Neural progenitor cell (in vitro differentiated cells): ENCODE data around the gene SPATA17. TPM values are rescaled to one million over a fixed set of nuclear protein-coding genes. Genes with fewer than 3 reads are reported as not detected.

Experiments
- DNase-seq: peaks from one replicate; pipeline ENCODE4 v3.0.0-alpha.2; 2016; ENCODE audit warnings: low spot score
- H2AFZ ChIP-seq: fragments of 200-600 bp; sonication (generic); replicated peaks from 2 replicates; pipeline ENCODE4 v1.6.1; 2016; ENCODE audit warnings: antibody characterized with exemption
- H3F3A ChIP-seq: fragments of 200-600 bp; sonication (generic); 2 replicates; pipeline ENCODE4 v1.6.1; 2016; ENCODE audit warnings: antibody characterized with exemption, low read depth
- H3K27ac ChIP-seq: fragments of 200-600 bp; sonication (generic); 2 replicates; pipeline ENCODE4 v1.5.1; 2016; ENCODE audit warnings: mild to moderate bottlenecking
- H3K27me3 ChIP-seq: fragments of 200-600 bp; sonication (generic); 2 replicates; pipeline ENCODE4 v1.6.1; 2016; ENCODE audit warnings: mild to moderate bottlenecking, moderate library complexity
- H3K36me3 ChIP-seq: fragments of 200-600 bp; sonication (generic); 2 replicates; pipeline ENCODE4 v1.5.1; 2016
- H3K4me1 ChIP-seq: fragments of 200-600 bp; sonication (generic); 2 replicates; pipeline ENCODE4 v1.6.1; 2016; ENCODE audit warnings: mixed run types
- H3K4me2 ChIP-seq: fragments of 200-600 bp; sonication (generic); 2 replicates; pipeline ENCODE4 v1.6.1; 2016
- H3K4me3 ChIP-seq: fragments of 200-600 bp; sonication (generic); 2 replicates; pipeline ENCODE4 v1.5.1; 2016
- H3K79me2 ChIP-seq: fragments of 200-600 bp; sonication (generic); 2 replicates; pipeline ENCODE4 v1.6.1; 2016; ENCODE audit warnings: low read depth
- H3K9ac ChIP-seq: fragments of 200-600 bp; sonication (generic); 2 replicates; pipeline ENCODE4 v1.6.1; 2016
- H3K9me3 ChIP-seq: fragments of 200-600 bp; sonication (generic); 2 replicates; pipeline ENCODE4 v1.5.1; 2016; ENCODE audit warnings: low read depth
- H4K20me1 ChIP-seq: fragments of 200-600 bp; sonication (generic); 2 replicates; pipeline ENCODE4 v1.6.1; 2016; ENCODE audit warnings: low read depth
- H3K27ac Mint-ChIP-seq: 3 replicates; pipeline ENCODE4 v1.8.0; 2021; ENCODE audit warnings: mixed read lengths
- H3K27me3 Mint-ChIP-seq: 2 replicates; pipeline ENCODE4 v1.8.0; 2022; ENCODE audit warnings: low read depth, mild to moderate bottlenecking, inconsistent platforms, moderate library complexity, mixed read lengths; ENCODE audit not compliant: insufficient read depth
- H3K36me3 Mint-ChIP-seq: 3 replicates; pipeline ENCODE4 v1.8.0; 2021; ENCODE audit warnings: mixed read lengths
- H3K4me1 Mint-ChIP-seq: 3 replicates; pipeline ENCODE4 v1.8.0; 2021; ENCODE audit warnings: mixed read lengths
- H3K4me3 Mint-ChIP-seq: 3 replicates; pipeline ENCODE4 v1.8.0; 2021; ENCODE audit warnings: mild to moderate bottlenecking, moderate library complexity, mixed read lengths
- H3K9me3 Mint-ChIP-seq: 3 replicates; pipeline ENCODE4 v1.8.0; 2020; ENCODE audit warnings: mixed read lengths
- CTCF ChIP-seq: fragments of 200-600 bp; sonication (generic); IDR thresholded peaks from 2 replicates; pipeline ENCODE4 v1.5.1; 2017; ENCODE audit warnings: antibody characterized with exemption, mild to moderate bottlenecking
- EZH2 ChIP-seq: fragments of 200-600 bp; sonication (generic); IDR thresholded peaks from 2 replicates; pipeline ENCODE4 v1.6.1; 2017; ENCODE audit warnings: antibody characterized with exemption, mild to moderate bottlenecking, moderate library complexity
- EZH2phosphoT487 ChIP-seq: fragments of 200-600 bp; sonication (generic); IDR thresholded peaks from 2 replicates; pipeline ENCODE4 v1.6.1; 2017; ENCODE audit warnings: antibody characterized with exemption
- small RNA-seq: library from RNA; depleted of rRNA; stranded (forward); fragments of <200 nt; gene quantifications from one replicate; pipeline ENCODE3, GENCODE V24; 2015
- total RNA-seq: library from RNA; depleted of rRNA; stranded (reverse); fragments of >200 nt; gene quantifications from 2 replicates; pipeline ENCODE4 v1.2.3, GENCODE V29; 2015; ENCODE audit warnings: low replicate concordance

The SPATA17 gene
- total RNA-seq, 1 donor from 2014 or later, result 1.6 TPM

- no peak overlapping the region for H2AFZ ChIP-seq
- Mint-ChIP-seq H3K9me3 (no peaks in the 10 kb centered on the region), H3K27me3 (peaks cover 3% of the 10 kb centered on the region), H3K4me3 (peak overlapping the region; percentile 41), H3K27ac (no peak overlapping the region), H3K36me3 (no peaks in the 10 kb centered on the region), H3K4me1 (peaks cover 21% of the 10 kb centered on the region)
- H3K79me2 ChIP-seq, result no peaks in the 10 kb centered on the region
- no peaks in the 10 kb centered on the region for H4K20me1 ChIP-seq
- DNase-seq, result no peak
- no peak overlapping the region for H3K27ac ChIP-seq
- no peak overlapping the region for H3K9ac ChIP-seq
- no peaks in the 10 kb centered on the region for H3K36me3 ChIP-seq
- no peaks in the 10 kb centered on the region for H3K27me3 ChIP-seq
- H3K9me3 ChIP-seq, result no peaks in the 10 kb centered on the region
- no peaks in the 10 kb centered on the region for H3K4me1 ChIP-seq
- no peaks in the 10 kb centered on the region for H3F3A ChIP-seq
- H3K4me3 ChIP-seq, result no peak overlapping the region
- H3K4me2 ChIP-seq, result no peak overlapping the region
- TF ChIP-seq EZH2phosphoT487, result no peak
- peak; percentile 36 for TF ChIP-seq CTCF
These were observed 280.8 kb downstream of the SPATA17 start for GRCh38 chr1:217911908-217912307.

- peaks cover 10% of the 10 kb centered on the region for H3K4me1 Mint-ChIP-seq
- no peaks in the 10 kb centered on the region for H3K27me3 Mint-ChIP-seq
- TF ChIP-seq EZH2 (no peak), EZH2phosphoT487 (no peak), CTCF (no peak)
These were observed 286.2 kb downstream of the SPATA17 start for GRCh38 chr1:217917281-217917887.

DNA sequence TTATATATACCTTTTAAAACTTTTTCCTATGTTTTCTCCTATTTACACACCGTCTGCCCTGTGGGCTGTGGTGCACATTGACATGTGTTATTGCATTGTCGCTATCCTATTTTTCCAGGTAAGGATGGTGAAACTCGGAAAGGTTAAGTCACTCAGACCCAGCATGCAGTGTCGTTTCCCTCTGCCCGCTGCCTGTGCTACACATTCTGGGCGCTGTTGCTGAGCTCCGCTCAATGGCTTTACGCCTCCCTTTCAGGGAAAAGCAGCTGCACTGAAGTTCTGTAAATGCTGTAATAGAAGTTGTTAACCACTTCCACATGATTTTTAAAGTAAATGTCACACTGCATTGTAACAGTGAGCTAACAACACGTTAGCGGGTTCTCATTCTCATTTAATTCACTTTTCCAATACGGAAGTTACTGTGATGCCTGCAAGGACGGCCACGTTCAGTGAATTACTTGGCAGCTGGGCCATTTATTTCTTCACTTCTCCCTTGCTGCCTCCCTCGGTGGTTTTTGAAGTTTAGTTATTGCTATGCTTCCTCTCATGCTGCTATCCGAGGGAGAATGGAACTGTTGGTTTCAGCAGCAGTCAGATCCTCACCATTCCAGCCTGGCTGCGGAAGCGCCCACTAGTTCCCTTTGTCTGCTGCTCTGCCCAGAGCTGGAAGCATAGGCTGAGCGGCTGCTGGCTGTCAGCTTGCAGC, 288.7 kb downstream of the SPATA17 start:
- DNase-seq, result peak; percentile 32
- H3K9me3 Mint-ChIP-seq, result no peaks in the 10 kb centered on the region
- Histone ChIP-seq H3K4me3 (no peak overlapping the region), H3K4me2 (no peak overlapping the region), H4K20me1 (no peaks in the 10 kb centered on the region), H2AFZ (peak overlapping the region; percentile 71), H3K9me3 (no peaks in the 10 kb centered on the region), H3K27me3 (no peaks in the 10 kb centered on the region), H3K36me3 (no peaks in the 10 kb centered on the region), H3K79me2 (no peaks in the 10 kb centered on the region), H3F3A (no peaks in the 10 kb centered on the region), H3K9ac (no peak overlapping the region), H3K4me1 (peaks cover 10% of the 10 kb centered on the region), H3K27ac (no peak overlapping the region)
- H3K4me3 Mint-ChIP-seq, result no peak overlapping the region
- H3K4me1 Mint-ChIP-seq, result peaks cover 7% of the 10 kb centered on the region
- no peak overlapping the region for H3K27ac Mint-ChIP-seq
- TF ChIP-seq CTCF (no peak), EZH2phosphoT487 (no peak), EZH2 (no peak)
- no peaks in the 10 kb centered on the region for H3K36me3 Mint-ChIP-seq
- H3K27me3 Mint-ChIP-seq, result no peaks in the 10 kb centered on the region

More at GRCh38 chr1:217917281-217917887, 286.2 kb downstream of the SPATA17 start:
- Histone ChIP-seq H3K27ac (no peak overlapping the region), H3K4me2 (no peak overlapping the region), H3K79me2 (no peaks in the 10 kb centered on the region), H3K27me3 (no peaks in the 10 kb centered on the region), H3K9ac (no peak overlapping the region), H2AFZ (peak overlapping the region; percentile 57), H3K4me3 (no peak overlapping the region), H3K9me3 (no peaks in the 10 kb centered on the region), H3K36me3 (no peaks in the 10 kb centered on the region), H3K4me1 (peaks cover 10% of the 10 kb centered on the region), H4K20me1 (no peaks in the 10 kb centered on the region), H3F3A (no peaks in the 10 kb centered on the region)
- Mint-ChIP-seq H3K4me3 (no peak overlapping the region), H3K9me3 (no peaks in the 10 kb centered on the region), H3K27ac (no peak overlapping the region), H3K36me3 (no peaks in the 10 kb centered on the region)
- no peak for DNase-seq

Small RNA genes within 50 kb of the gene (small RNA-seq; reads per million reads assigned to genes)
- not detected for gene UBBP2

Other genes starting within 250 kb of the SPATA17 start
- gene GPATCH2, start 254 bp upstream of the SPATA17 start, total RNA-seq, result 27.8 and 39.3 TPM in 2 replicates